Activated naive CD8-positive, alpha-beta T cell treated with anti-CD3 and anti-CD28 coated beads, Interleukin-2, amount 50 U/mL, for 24 hours (primary cell): ENCODE data around the gene RNF225.
A peak's percentile ranks its signal among the peaks of the same experiment; 100 is the strongest.

Experiments used
- ATAC-seq: fragments of 150-1000 bp; cut with Tn5 transposase; one replicate; pipeline ENCODE4 v1.10.0; 2021
- DNase-seq: peaks from one replicate; pipeline ENCODE4 v3.0.0; 2021
- H3K27ac Mint-ChIP-seq: one replicate; pipeline ENCODE4 v1.8.0; 2021; ENCODE audit warnings: mild to moderate bottlenecking, mixed read lengths
- H3K27me3 Mint-ChIP-seq: one replicate; pipeline ENCODE4 v1.8.0; 2021; ENCODE audit warnings: mixed read lengths
- H3K36me3 Mint-ChIP-seq: one replicate; pipeline ENCODE4 v1.8.0; 2021; ENCODE audit warnings: low read depth, mixed read lengths
- H3K4me1 Mint-ChIP-seq: one replicate; pipeline ENCODE4 v1.8.0; 2021; ENCODE audit warnings: mixed read lengths
- H3K4me3 Mint-ChIP-seq: one replicate; pipeline ENCODE4 v1.8.0; 2021; ENCODE audit warnings: mild to moderate bottlenecking, moderate library complexity, mixed read lengths
- H3K9me3 Mint-ChIP-seq: one replicate; pipeline ENCODE4 v1.8.0; 2021; ENCODE audit warnings: mixed read lengths

The RNF225 gene

DNA sequence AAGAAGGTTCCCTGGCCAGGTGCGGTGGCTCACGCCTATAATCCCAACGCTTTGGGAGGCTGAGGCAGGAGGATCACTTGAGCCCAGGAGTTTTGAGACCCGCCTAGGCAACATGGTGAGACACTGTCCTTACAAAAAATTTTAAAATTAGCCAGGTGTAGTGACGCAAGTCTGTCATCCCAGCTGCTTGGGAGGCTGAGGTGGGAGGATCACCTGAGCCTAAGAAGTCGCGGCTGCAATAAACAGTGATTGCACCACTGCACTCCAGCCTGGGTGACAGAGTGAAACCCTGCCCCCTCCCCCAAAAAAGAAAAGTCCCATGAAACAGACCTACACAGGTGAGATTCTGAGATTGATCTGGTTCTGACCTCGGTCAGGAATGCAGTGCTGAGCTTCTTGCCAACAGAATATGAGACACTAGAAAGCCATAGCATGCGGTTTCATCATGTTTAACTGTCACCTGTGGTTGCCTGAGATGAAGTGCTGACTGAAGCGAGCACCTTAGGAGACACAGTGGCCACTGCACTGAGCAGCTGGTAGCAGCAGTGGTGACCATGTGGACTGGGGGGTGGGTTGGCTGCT lies 40.1 kb upstream of the RNF225 start:
- DNase-seq (no peak), ATAC-seq (no peak)
- Mint-ChIP-seq H3K4me1 (peaks cover 12% of the 10 kb centered on the region), H3K36me3 (peaks cover 7% of the 10 kb centered on the region), H3K27ac (no peak overlapping the region), H3K27me3 (no peaks in the 10 kb centered on the region), H3K9me3 (no peaks in the 10 kb centered on the region), H3K4me3 (no peak overlapping the region)

DNA sequence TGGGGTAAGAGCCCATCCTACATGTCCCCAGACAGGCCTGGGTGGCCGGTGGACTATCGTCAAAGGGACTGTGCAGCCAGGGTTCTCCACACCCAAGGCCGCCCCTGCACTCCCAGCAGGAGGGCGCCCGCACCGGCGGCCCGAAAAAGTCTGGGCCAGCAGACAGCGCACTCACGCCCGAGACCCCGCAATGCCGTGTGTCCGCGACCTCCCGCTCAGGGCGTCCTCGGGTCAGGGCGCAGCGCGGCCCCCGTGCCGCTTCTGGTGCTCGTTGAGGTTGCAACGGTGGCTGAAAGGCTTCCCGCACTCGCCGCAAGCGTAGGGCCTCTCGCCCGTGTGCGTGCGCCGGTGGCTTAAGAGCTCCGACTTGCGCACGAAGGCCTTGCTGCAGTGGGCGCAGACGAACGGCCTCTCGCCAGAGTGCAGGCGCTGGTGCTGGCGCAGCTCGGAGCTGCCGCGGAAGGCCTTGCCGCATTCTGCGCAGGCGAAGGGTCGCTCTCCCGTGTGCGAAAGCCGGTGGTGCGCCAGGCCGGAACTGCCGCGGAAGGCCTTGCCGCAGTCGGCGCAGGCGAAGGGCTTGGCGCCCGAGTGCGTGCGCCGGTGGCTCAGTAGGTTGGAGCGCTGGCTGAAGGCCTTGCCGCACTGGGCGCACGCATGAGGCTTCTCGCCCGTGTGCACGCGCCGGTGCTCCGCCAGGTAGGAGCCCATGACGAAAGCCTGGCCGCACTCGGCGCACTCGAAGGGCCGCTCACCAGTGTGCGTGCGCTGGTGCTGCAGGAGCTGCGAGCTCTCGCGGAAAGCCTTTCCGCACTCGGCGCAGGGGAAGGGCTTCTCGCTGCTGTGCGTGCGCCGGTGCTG lies 39.3 kb upstream of the RNF225 start:
- Mint-ChIP-seq H3K27me3 (no peaks in the 10 kb centered on the region), H3K9me3 (no peaks in the 10 kb centered on the region), H3K4me3 (no peak overlapping the region), H3K27ac (no peak overlapping the region), H3K4me1 (peaks cover 12% of the 10 kb centered on the region), H3K36me3 (peaks cover 4% of the 10 kb centered on the region)
- DNase-seq (peak; percentile 32), ATAC-seq (peak; percentile 45)

DNA sequence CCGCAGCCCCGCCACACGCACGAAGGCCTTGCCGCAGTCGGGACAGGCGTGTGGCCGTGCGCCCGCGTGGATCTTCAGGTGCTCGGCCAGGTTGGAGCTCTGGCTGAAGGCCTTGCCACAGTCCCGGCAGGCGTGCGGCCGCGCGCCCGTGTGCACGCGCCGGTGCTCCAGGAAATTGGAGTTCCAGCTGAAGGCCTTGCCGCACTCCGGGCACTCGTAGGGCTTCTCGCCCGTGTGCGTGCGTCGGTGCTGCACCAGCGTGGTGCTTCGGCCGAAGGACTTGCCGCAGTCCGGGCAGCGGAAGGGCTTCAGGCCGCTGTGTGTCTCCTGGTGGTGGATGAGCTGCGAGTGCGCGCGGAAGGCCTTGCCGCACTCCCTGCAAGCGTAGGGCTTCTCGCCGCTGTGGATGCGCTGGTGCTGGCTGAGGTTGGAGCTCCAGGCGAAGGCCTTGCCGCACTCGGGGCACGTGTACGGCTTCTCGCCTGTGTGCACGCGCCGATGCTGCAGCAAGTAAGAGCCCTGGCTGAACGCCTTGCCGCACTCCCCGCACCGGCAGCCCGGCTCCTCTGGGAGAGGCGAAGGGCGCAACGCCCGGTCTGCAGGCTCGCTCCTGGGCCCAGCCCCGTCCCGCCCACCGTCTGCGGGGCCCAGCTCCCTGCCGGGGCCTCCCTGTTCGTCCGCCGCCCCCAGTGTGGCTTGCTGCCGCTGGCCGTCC lies 38.5 kb upstream of the RNF225 start:
- ATAC-seq: no peak
- H3K4me3 Mint-ChIP-seq: no peak overlapping the region
- no peak overlapping the region for H3K27ac Mint-ChIP-seq
- H3K4me1 Mint-ChIP-seq: peaks cover 20% of the 10 kb centered on the region
- no peaks in the 10 kb centered on the region for H3K9me3 Mint-ChIP-seq
- H3K36me3 Mint-ChIP-seq: peaks cover 4% of the 10 kb centered on the region
- no peak for DNase-seq
- H3K27me3 Mint-ChIP-seq: no peaks in the 10 kb centered on the region

DNA sequence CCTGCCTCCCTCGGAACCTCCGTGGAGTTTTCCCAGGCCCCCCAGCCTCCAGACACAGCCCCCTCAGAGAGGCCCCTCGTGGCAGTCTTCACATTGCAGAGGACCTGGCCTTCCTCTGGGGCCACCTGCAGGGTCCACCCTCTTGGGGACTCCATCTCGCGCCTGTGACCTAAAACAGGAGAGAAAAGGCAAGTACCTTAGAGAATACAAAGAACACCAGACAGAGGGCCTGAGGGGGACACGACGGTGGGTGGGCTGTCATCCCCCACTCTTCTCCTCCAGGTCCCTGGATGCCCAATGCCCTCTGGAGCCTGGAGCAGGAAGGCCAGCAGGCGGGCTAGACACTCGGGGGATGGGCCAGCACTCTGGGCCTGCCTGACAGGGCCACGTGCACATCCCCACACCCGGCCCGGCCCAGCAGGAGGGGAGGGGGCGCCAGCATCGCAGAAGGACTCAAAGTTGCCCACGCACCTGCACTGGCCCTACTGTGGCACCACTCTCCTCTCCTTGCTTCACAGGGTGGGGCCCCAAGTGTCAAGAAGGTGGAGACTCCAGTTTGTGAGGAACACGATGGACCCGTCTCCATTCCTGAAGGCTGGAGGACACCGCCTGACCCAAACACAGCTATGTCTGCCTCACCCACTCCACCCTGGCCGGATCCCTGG lies 37.8 kb upstream of the RNF225 start:
- no peak overlapping the region for H3K4me3 Mint-ChIP-seq
- H3K27ac Mint-ChIP-seq: no peak overlapping the region
- peaks cover 23% of the 10 kb centered on the region for H3K4me1 Mint-ChIP-seq
- H3K27me3 Mint-ChIP-seq: no peaks in the 10 kb centered on the region
- peaks cover 2% of the 10 kb centered on the region for H3K36me3 Mint-ChIP-seq
- H3K9me3 Mint-ChIP-seq: no peaks in the 10 kb centered on the region
- DNase-seq (no peak), ATAC-seq (no peak)

DNA sequence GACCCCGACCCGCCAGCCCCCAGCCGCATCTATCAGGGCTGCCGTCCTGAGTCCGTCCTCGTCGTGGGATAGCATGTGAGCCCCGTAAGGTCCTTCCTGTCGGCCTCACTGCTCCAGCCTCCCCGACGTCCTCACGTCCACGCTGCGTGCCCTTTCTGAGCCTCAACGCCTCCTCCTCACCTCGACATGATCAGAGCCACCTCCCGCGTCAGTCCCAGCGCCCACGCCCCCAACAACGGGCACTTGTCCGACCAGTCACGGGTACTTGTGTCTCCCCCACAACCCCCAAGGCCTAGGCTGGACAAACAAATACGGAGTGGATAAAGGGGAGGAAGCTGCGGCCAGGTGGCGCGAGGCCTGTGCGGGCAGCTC lies 33.6 kb upstream of the RNF225 start:
- Mint-ChIP-seq H3K27ac (peak overlapping the region; percentile 99), H3K27me3 (no peaks in the 10 kb centered on the region), H3K9me3 (no peaks in the 10 kb centered on the region), H3K4me3 (peak overlapping the region; percentile 97), H3K36me3 (peaks cover 2% of the 10 kb centered on the region), H3K4me1 (peaks cover 20% of the 10 kb centered on the region)
- ATAC-seq (peak; percentile 41), DNase-seq (peak; percentile 73)

DNA sequence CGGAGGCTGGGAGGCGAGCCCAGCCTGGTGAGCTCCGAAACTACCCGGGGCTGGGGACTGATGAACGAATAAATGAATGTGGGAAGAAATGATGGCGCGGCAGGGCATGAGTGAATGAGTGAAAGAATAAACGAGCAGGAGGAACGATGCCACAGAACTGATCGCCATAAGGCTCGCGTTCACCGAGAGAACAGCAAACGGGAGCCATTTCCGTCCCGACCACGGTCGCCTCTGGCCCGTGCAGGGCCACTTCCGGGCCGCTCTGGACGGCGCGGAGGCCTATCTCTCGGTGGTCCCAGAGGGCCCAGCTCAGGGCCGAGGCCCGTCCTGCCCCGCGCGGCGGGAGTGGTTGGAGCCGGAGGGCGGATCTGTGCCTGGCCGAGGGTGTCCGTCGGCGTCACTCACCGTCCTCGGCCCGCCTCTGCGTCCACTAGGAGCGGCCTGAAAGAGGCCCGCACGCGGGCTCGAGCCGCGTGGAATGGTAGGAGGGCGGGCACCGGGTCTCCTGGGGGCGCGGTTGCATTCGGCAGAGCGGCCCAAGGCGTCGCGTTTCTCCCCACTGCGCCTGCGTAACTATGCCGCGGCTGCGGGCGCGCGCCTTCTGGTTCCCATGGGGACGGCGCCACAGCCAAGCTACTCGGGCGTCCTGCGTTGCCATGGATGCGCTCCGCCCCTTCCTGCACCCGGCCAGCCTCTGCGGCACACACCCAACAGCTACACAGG lies 33.0 kb upstream of the RNF225 start, which contains the start of gene ZNF497:
TSS of gene ZNF497 (minus strand) at position 480 of the 723 bp plus-strand sequence. CDS start 5,116 bp downstream, outside the sequence.
- peak within 1 kb of the TSS; percentile 99 for H3K27ac Mint-ChIP-seq
- peaks cover 18% of the 10 kb centered on the region for H3K4me1 Mint-ChIP-seq
- H3K36me3 Mint-ChIP-seq: peaks cover 3% of the 10 kb centered on the region
- peak within 1 kb of the TSS; percentile 97 for H3K4me3 Mint-ChIP-seq
- DNase-seq (peak; percentile 98), ATAC-seq (peak; percentile 94)
- H3K9me3 Mint-ChIP-seq: no peaks in the 10 kb centered on the region
- no peaks in the 10 kb centered on the region for H3K27me3 Mint-ChIP-seq

DNA sequence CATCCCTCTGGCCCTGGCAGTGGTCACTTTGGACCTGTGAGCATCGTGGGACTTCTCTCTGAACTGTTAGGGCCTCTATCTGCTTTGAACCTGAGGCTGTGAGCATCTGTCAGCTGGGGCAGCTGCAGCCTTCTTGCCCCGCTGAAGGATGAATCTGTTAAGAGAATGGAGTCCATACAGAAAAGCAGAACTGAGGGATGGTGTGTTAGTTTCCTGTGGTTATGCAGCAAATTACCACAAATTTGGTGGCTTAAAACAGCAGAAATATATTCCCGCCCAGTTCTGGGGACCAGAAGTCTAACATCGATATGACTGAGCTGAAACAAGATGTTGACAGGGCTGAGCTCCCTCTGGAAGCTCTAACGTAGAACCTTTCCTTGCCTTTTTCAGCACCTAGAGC lies 31.3 kb upstream of the RNF225 start:
- Mint-ChIP-seq H3K4me1 (peaks cover 18% of the 10 kb centered on the region), H3K9me3 (no peaks in the 10 kb centered on the region), H3K4me3 (peak overlapping the region; percentile 32), H3K36me3 (peaks cover 3% of the 10 kb centered on the region), H3K27ac (no peak overlapping the region), H3K27me3 (no peaks in the 10 kb centered on the region)
- ATAC-seq (no peak), DNase-seq (no peak)

DNA sequence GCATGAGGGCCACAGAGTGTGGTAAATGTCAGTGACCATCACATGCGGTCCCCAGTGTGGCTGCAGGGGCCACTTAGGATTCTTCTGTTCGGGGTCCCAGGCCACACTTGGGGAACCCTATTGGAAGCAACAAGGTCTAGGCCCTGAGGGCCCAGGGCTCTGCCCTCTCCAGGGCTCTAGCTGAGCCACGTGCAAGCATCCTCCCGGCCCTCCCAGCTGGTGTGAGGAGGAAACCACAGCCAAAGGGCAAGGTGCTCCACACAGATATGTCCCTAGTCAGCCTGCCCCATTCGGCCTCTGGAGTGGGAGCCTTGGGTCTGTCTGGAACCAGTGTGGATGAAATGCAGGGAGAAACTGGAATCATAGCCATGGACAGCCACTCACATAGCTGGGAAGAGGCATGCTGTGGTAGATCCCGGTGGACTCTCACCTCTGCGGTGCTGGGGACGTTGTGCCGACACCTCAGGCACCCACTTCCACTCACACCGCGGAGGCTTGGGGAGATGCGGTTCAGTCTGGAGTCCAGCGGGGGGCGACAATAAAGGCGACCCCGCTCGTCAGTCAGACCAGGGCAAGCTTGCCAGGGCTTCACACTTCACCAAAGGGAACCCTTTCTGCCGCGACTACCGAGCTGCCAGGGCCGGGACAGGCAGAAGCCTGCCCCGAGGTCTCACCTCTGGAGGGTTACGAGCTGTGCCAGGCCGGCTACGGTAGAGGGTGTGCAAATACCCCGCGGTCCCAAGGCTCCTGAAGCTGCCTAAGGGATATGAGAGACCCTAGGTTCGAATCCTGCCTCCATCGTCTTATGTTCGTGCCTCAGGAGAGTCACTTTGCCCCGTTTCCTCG lies 28.6 kb upstream of the RNF225 start:
- H3K4me1 Mint-ChIP-seq: peaks cover 9% of the 10 kb centered on the region

DNA sequence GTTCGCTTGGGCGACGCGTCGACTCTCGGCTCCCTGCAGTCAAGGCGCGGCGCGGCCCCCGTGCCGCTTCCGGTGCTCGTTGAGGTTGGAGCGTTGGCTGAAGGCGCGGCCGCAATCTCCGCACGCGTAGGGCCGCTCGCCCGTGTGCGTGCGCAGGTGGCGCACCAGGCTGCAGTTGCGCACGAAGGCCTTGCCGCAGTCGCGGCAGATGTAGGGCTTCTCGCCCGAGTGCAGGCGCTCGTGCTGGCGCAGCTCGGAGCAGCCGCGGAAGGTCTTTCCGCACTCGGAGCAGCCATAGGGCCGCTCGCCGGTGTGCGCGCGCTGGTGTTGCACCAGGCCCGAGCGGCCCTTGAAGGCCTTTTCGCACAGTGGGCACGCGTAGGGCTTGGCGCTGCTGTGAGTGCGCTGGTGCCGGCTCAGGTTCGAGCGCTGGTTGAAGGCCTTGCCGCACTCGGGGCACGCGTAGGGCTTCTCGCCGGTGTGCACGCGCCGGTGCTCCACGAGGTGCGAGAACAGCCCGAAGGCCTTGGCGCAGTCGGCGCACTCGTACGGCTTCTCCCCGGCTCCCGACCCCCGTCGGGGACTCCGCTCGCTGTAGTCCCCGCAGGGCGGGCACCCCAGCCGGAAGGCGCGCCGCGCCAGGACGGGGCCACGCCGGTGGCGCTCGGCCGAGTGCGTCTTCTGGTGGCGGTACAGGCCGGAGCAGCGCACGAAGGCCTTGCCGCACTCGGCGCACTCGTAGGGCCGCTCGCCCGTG lies 27.6 kb upstream of the RNF225 start:
- Mint-ChIP-seq H3K27me3 (no peaks in the 10 kb centered on the region), H3K27ac (no peak overlapping the region), H3K4me3 (no peak overlapping the region), H3K4me1 (peaks cover 2% of the 10 kb centered on the region), H3K36me3 (peaks cover 1% of the 10 kb centered on the region), H3K9me3 (no peaks in the 10 kb centered on the region)
- ATAC-seq (no peak), DNase-seq (no peak)

More for the DNA sequence above, 28.6 kb upstream of the RNF225 start:
- H3K36me3 Mint-ChIP-seq: peaks cover 3% of the 10 kb centered on the region
- H3K27ac Mint-ChIP-seq: no peak overlapping the region
- H3K4me3 Mint-ChIP-seq: no peak overlapping the region
- no peak for ATAC-seq
- H3K27me3 Mint-ChIP-seq: no peaks in the 10 kb centered on the region
- DNase-seq: no peak
- H3K9me3 Mint-ChIP-seq: no peaks in the 10 kb centered on the region

DNA sequence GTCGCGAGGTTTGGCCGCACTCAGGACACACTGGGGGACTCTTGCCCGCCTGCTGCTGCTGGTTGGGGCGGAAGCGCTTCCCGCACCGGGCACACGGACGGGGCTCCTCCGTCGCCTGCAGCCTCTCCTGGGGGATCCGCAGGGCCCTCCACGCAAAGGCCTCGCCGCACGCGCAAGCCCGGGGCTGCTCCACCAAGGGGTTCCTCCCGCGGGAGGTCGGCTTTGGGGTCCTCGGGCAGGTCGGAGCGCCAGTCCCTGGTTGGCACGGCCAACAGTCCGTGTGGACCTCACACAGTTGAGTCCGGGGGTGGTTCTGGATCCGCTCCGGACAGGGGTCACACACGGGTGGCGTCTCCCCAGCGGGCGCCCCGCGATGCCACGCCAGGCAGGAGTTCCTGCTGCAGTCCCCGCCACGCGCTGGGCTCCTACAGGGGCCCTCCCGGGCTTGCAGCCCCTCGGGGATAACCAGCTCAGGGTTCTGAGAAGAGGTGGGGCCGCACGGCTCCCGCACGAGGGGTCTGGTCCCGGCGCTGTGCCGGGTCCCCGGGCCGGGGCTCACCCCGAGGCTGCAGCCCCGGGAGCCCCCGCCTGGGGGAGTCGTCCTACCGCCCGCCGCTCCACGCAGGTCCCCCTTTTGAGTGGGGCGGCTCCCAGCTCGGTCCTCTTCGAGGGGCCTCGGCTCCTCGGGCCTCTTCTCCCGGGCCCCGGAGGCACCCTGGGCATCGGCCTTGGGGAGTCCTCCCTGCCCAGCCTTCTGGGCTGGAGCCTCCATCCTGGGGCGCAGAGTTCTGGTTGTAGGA lies 26.7 kb upstream of the RNF225 start:
- no peak overlapping the region for H3K27ac Mint-ChIP-seq

DNA sequence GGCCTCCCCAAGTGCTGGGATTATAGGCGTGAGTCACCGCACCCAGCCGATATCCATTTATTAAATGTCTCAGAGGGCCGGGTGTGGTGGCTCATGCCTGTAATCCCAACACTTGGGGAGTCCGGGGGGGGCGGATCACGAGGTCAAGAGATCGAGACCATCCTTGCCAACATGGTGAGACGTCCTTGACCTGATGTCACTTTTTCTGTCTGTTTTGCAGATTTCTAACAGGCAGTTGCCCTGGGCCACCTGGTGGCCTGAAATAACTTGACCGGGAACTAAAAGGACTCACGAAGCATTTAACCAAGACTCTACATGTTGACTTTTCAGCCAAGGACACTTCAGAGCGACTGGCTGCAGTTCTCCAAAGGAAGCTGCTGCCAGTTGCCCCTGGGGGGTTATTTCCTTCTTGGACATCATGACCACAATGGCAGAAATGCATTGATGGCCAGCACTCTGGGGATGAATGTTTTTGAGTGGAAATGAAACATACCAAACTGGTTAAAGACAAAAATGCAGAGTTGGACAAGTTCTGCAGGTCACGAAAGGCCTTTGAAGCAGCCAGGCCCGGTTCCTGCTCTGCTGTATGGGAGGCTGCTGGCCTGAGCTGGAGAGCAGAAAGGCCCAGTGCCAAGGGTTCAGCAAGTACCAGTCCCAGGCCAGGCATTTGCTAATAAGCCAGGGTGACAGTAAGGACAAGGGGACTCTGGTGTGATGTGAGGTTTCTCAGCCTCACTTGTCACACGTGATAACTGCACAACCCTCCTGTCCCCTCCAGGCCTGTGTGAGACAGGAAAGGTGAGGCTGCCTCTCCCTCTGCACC lies 22.9 kb upstream of the RNF225 start:
- ATAC-seq (no peak), DNase-seq (no peak)
- Mint-ChIP-seq H3K9me3 (no peaks in the 10 kb centered on the region), H3K36me3 (no peaks in the 10 kb centered on the region), H3K4me3 (no peak overlapping the region), H3K4me1 (peaks cover 4% of the 10 kb centered on the region), H3K27me3 (no peaks in the 10 kb centered on the region), H3K27ac (no peak overlapping the region)

More for the DNA sequence above, 26.7 kb upstream of the RNF225 start:
- DNase-seq: no peak
- no peaks in the 10 kb centered on the region for H3K27me3 Mint-ChIP-seq
- H3K4me3 Mint-ChIP-seq: no peak overlapping the region
- peaks cover 1% of the 10 kb centered on the region for H3K36me3 Mint-ChIP-seq
- ATAC-seq: no peak
- no peaks in the 10 kb centered on the region for H3K9me3 Mint-ChIP-seq
- no peaks in the 10 kb centered on the region for H3K4me1 Mint-ChIP-seq
